ENCODE data around the gene FAU.

The FAU gene

GRCh38 chr11:65129649-65130441 lies 7.9 kb upstream of the FAU start:
- no peak overlapping the region for H3K9ac ChIP-seq (ENCODE audit: low read length in 2 of 2)
- H3K4me1 ChIP-seq (ENCODE audit: control insufficient read depth, insufficient read depth, low read length) = peaks cover 21% of the 10 kb centered on the region
- H3K27me3 ChIP-seq (ENCODE audit: control insufficient read depth in 1 of 2, insufficient read depth in 2 of 2, low read length in 2 of 2) = no peaks in the 10 kb centered on the region
- no peak overlapping the region for H3K27ac ChIP-seq (ENCODE audit: low read length)
- H3K36me3 ChIP-seq (ENCODE audit: control insufficient read depth in 2 of 2, insufficient read depth in 2 of 2, low read length in 2 of 2) = peaks cover 40 to 61% of the 10 kb centered on the region in 2 donors
- H3K4me3 ChIP-seq (ENCODE audit: low read length in 2 of 2) = no peak overlapping the region
- no peaks in the 10 kb centered on the region for H3K9me3 ChIP-seq (ENCODE audit: control insufficient read depth in 2 of 2, low read length in 2 of 2)

- H3K27ac ChIP-seq (ENCODE audit: low read length) = no peak overlapping the region
- H3K4me1 ChIP-seq (ENCODE audit: control insufficient read depth, insufficient read depth, low read length) = peaks cover 15% of the 10 kb centered on the region
- H3K9ac ChIP-seq (ENCODE audit: low read length in 2 of 2) = no peak overlapping the region
- no peak overlapping the region for H3K4me3 ChIP-seq (ENCODE audit: low read length in 2 of 2)
- H3K36me3 ChIP-seq (ENCODE audit: control insufficient read depth in 2 of 2, insufficient read depth in 2 of 2, low read length in 2 of 2) = peaks cover 44 to 61% of the 10 kb centered on the region in 2 donors
- H3K9me3 ChIP-seq (ENCODE audit: control insufficient read depth in 2 of 2, low read length in 2 of 2) = no peaks in the 10 kb centered on the region
- H3K27me3 ChIP-seq (ENCODE audit: control insufficient read depth in 1 of 2, insufficient read depth in 2 of 2, low read length in 2 of 2) = no peaks in the 10 kb centered on the region
These were observed 6.5 kb upstream of the FAU start for GRCh38 chr11:65128182-65129145.

- no peaks in the 10 kb centered on the region for H3K9me3 ChIP-seq (ENCODE audit: control insufficient read depth in 2 of 2, low read length in 2 of 2)
- peaks cover 44 to 61% of the 10 kb centered on the region in 2 donors for H3K36me3 ChIP-seq (ENCODE audit: control insufficient read depth in 2 of 2, insufficient read depth in 2 of 2, low read length in 2 of 2)
- H3K4me1 ChIP-seq (ENCODE audit: control insufficient read depth, insufficient read depth, low read length) = peaks cover 6% of the 10 kb centered on the region
- H3K27me3 ChIP-seq (ENCODE audit: control insufficient read depth in 1 of 2, insufficient read depth in 2 of 2, low read length in 2 of 2) = no peaks in the 10 kb centered on the region
- H3K9ac ChIP-seq (ENCODE audit: low read length in 2 of 2) = no peak overlapping the region
- H3K27ac ChIP-seq (ENCODE audit: low read length) = no peak overlapping the region
- H3K4me3 ChIP-seq (ENCODE audit: low read length in 2 of 2) = no peak overlapping the region
These were observed 5.7 kb upstream of the FAU start for GRCh38 chr11:65127473-65128181.

GRCh38 chr11:65126624-65127274 lies 4.8 kb upstream of the FAU start:
- H3K27me3 ChIP-seq (ENCODE audit: control insufficient read depth in 1 of 2, insufficient read depth in 2 of 2, low read length in 2 of 2) = no peaks in the 10 kb centered on the region
- H3K27ac ChIP-seq (ENCODE audit: low read length) = no peak overlapping the region
- H3K4me3 ChIP-seq (ENCODE audit: low read length in 2 of 2) = no peak overlapping the region
- H3K9ac ChIP-seq (ENCODE audit: low read length in 2 of 2) = no peak overlapping the region
- H3K9me3 ChIP-seq (ENCODE audit: control insufficient read depth in 2 of 2, low read length in 2 of 2) = no peaks in the 10 kb centered on the region
- H3K4me1 ChIP-seq (ENCODE audit: control insufficient read depth, insufficient read depth, low read length) = peaks cover 10% of the 10 kb centered on the region
- H3K36me3 ChIP-seq (ENCODE audit: control insufficient read depth in 2 of 2, insufficient read depth in 2 of 2, low read length in 2 of 2) = peaks cover 41 to 52% of the 10 kb centered on the region in 2 donors

- Histone ChIP-seq H3K36me3 (ENCODE audit: control insufficient read depth in 2 of 2, insufficient read depth in 2 of 2, low read length in 2 of 2) (peaks cover 39 to 46% of the 10 kb centered on the region in 2 donors), H3K9ac (ENCODE audit: low read length in 2 of 2) (no peak overlapping the region), H3K4me1 (ENCODE audit: control insufficient read depth, insufficient read depth, low read length) (peaks cover 21% of the 10 kb centered on the region), H3K4me3 (ENCODE audit: low read length in 2 of 2) (no peak overlapping the region), H3K27ac (ENCODE audit: low read length) (no peak overlapping the region), H3K9me3 (ENCODE audit: control insufficient read depth in 2 of 2, low read length in 2 of 2) (no peaks in the 10 kb centered on the region), H3K27me3 (ENCODE audit: control insufficient read depth in 1 of 2, insufficient read depth in 2 of 2, low read length in 2 of 2) (no peaks in the 10 kb centered on the region)
These were observed 3.5 kb upstream of the FAU start for GRCh38 chr11:65125197-65126056.

- Histone ChIP-seq H3K36me3 (ENCODE audit: control insufficient read depth in 2 of 2, insufficient read depth in 2 of 2, low read length in 2 of 2) (peaks cover 41 to 47% of the 10 kb centered on the region in 2 donors), H3K27ac (ENCODE audit: low read length) (no peak overlapping the region), H3K9me3 (ENCODE audit: control insufficient read depth in 2 of 2, low read length in 2 of 2) (no peaks in the 10 kb centered on the region)
These were observed 2.7 kb upstream of the FAU start for GRCh38 chr11:65124480-65125196.

GRCh38 chr11:65121447-65121864 lies 478 bp downstream of the FAU start:
- peak overlapping the region; percentile 92 for H3K27ac ChIP-seq (ENCODE audit: low read length)
- peaks cover 33% of the 10 kb centered on the region for H3K4me1 ChIP-seq (ENCODE audit: control insufficient read depth, insufficient read depth, low read length)
- no peaks in the 10 kb centered on the region for H3K27me3 ChIP-seq (ENCODE audit: control insufficient read depth in 1 of 2, insufficient read depth in 2 of 2, low read length in 2 of 2)
- H3K4me3 ChIP-seq (ENCODE audit: low read length in 2 of 2) = peak overlapping the region; percentile 98 to 99
- peak overlapping the region; percentile 97 to 99 for H3K9ac ChIP-seq (ENCODE audit: low read length in 2 of 2)
- H3K9me3 ChIP-seq (ENCODE audit: control insufficient read depth in 2 of 2, low read length in 2 of 2) = no peaks in the 10 kb centered on the region
- H3K36me3 ChIP-seq (ENCODE audit: control insufficient read depth in 2 of 2, insufficient read depth in 2 of 2, low read length in 2 of 2) = peaks cover 28 to 31% of the 10 kb centered on the region in 2 donors

More at GRCh38 chr11:65124480-65125196, 2.7 kb upstream of the FAU start:
- no peak overlapping the region for H3K4me3 ChIP-seq (ENCODE audit: low read length in 2 of 2)
- peaks cover 24% of the 10 kb centered on the region for H3K4me1 ChIP-seq (ENCODE audit: control insufficient read depth, insufficient read depth, low read length)
- H3K9ac ChIP-seq (ENCODE audit: low read length in 2 of 2) = no peak overlapping the region
- no peaks in the 10 kb centered on the region for H3K27me3 ChIP-seq (ENCODE audit: control insufficient read depth in 1 of 2, insufficient read depth in 2 of 2, low read length in 2 of 2)

GRCh38 chr11:65120831-65121230 lies 1.1 kb downstream of the FAU start:
- peak overlapping the region; percentile 97 to 99 for H3K9ac ChIP-seq (ENCODE audit: low read length in 2 of 2)

GRCh38 chr11:65119670-65119995 lies 2.3 kb downstream of the FAU start:
- Histone ChIP-seq H3K27me3 (ENCODE audit: control insufficient read depth in 1 of 2, insufficient read depth in 2 of 2, low read length in 2 of 2) (no peaks in the 10 kb centered on the region), H3K36me3 (ENCODE audit: control insufficient read depth in 2 of 2, insufficient read depth in 2 of 2, low read length in 2 of 2) (peaks cover 21 to 25% of the 10 kb centered on the region in 2 donors), H3K27ac (ENCODE audit: low read length) (no peak overlapping the region), H3K9me3 (ENCODE audit: control insufficient read depth in 2 of 2, low read length in 2 of 2) (no peaks in the 10 kb centered on the region), H3K4me3 (ENCODE audit: low read length in 2 of 2) (no peak overlapping the region), H3K4me1 (ENCODE audit: control insufficient read depth, insufficient read depth, low read length) (peaks cover 44% of the 10 kb centered on the region), H3K9ac (ENCODE audit: low read length in 2 of 2) (peak overlapping the region in 1 of 2 donors; percentile 3)

More at GRCh38 chr11:65120831-65121230, 1.1 kb downstream of the FAU start:
- Histone ChIP-seq H3K9me3 (ENCODE audit: control insufficient read depth in 2 of 2, low read length in 2 of 2) (no peaks in the 10 kb centered on the region), H3K27me3 (ENCODE audit: control insufficient read depth in 1 of 2, insufficient read depth in 2 of 2, low read length in 2 of 2) (no peaks in the 10 kb centered on the region), H3K4me1 (ENCODE audit: control insufficient read depth, insufficient read depth, low read length) (peaks cover 39% of the 10 kb centered on the region), H3K27ac (ENCODE audit: low read length) (no peak overlapping the region), H3K36me3 (ENCODE audit: control insufficient read depth in 2 of 2, insufficient read depth in 2 of 2, low read length in 2 of 2) (peaks cover 26 to 29% of the 10 kb centered on the region in 2 donors), H3K4me3 (ENCODE audit: low read length in 2 of 2) (peak overlapping the region; percentile 98 to 99)

Measured in stomach smooth muscle (tissue), 2 donors.